Heart left ventricle (tissue), 13 donors: ENCODE results near the gene FAM20C.

Experiments used
- POLR2A ChIP-seq, 2 donors: fragments of 450-650 bp; IDR thresholded peaks; one replicate each; pipeline ENCODE4 v1.6.1; 2017; ENCODE audit warnings: antibody characterized with exemption in 2 of 2, mild to moderate bottlenecking in 2 of 2, moderate library complexity in 2 of 2
- TF ChIP-seq, protein P1 (sequence below), 12 donors: fragments of 200-600 bp; sonication (generic) in 4 of 12; IDR thresholded peaks; one replicate each; pipeline versions ENCODE4 v1.5.0 to v1.8.0; 2018 to 2022; ENCODE audit warnings: antibody characterized with exemption in 12 of 12, mild to moderate bottlenecking in 5 of 12
- donor health status: ischemic (EF 13 %, LVEDD 7.1; RV severe dilation, severe dysfunction).
- donor health status: DM: no; HTN: yes; CAD: no.
- donor health status: DM: no; HTN: no; CAD: no.
- donor health status: ischemic (EF 25% LVEDD 6.9; RV normal size, moderate dysfunction).
- donor health status: ischemic (EF 25% LVEDD 5.7; RV mildly dilated, moderate dysfunction).
- donor health status: ischemic (EF 35%, LVEDD 5.7; RV mildly dilated, moderate dysfunction).
- donor health status: nonischemic (EF 11% LVEDD 7.7; RV severe dilation, severe dysfunction).
- donor health status: DM: yes; HTN: yes; CAD: no.
- donor health status: PGD.
- donor health status: ischemic (EF 29% LVEDD 5.4; RV normal size, mild dysfunction).
- donor health status: nonischemic (EF 23%, LVEDD 6.1; RV moderate dilation, normal function).

DNA sequence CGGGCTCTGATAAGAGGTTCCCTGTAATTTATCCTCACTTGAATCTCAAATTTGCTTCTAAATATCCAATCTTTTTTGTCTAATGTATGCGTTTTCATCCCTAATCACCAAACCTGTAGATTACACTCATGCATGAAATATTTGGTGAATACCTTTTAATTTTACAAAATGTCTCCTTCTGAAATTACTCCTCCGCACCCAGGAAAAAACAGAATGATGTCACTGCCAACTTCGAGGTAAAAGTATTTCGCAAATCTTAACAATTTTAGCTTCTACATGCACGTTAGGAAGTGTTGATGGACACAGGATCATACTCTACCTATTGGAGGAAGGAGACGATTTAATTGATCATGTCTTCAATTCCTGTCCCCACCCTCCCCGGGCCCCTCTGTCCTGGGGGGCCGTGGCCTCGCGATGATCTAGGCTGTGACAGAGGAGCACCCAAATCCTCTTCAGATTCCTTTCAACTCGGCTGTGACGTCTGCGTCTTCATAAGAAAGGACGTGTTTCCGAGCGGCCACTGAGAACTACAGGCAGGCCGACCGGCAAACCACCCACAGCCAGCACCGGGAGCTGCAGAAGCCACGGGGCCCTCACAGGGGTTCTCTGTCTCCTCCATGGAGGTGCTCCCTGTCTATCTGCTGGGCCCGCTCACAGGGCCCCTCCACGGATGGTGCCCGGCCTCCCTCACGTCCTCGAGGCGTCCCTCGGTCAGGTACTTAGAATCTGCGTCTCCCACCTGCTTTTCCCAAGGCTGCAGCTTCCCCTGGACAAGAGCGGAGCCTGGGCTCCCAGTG is 8.7 kb upstream of the FAM20C start:
- no peak for TF ChIP-seq POLR2A (IDR thresholded peaks at IDR 0.05)
- TF ChIP-seq, protein P1, sequence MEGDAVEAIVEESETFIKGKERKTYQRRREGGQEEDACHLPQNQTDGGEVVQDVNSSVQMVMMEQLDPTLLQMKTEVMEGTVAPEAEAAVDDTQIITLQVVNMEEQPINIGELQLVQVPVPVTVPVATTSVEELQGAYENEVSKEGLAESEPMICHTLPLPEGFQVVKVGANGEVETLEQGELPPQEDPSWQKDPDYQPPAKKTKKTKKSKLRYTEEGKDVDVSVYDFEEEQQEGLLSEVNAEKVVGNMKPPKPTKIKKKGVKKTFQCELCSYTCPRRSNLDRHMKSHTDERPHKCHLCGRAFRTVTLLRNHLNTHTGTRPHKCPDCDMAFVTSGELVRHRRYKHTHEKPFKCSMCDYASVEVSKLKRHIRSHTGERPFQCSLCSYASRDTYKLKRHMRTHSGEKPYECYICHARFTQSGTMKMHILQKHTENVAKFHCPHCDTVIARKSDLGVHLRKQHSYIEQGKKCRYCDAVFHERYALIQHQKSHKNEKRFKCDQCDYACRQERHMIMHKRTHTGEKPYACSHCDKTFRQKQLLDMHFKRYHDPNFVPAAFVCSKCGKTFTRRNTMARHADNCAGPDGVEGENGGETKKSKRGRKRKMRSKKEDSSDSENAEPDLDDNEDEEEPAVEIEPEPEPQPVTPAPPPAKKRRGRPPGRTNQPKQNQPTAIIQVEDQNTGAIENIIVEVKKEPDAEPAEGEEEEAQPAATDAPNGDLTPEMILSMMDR (IDR thresholded peaks at IDR 0.05) = no peak
